Left lung (tissue), 10 donors: Measurements from ENCODE around the gene DIP2C. TPM values are rescaled to one million over a fixed set of nuclear protein-coding genes. Genes with fewer than 3 reads are reported as not detected.

Source experiments
- ATAC-seq: fragments of 200-7000 bp; cut with Tn5 transposase; one replicate; pipeline ENCODE4 v1.9.1; 2020; ENCODE audit warnings: moderate library complexity
- DNase-seq, 4 donors: peaks; one replicate each; pipeline ENCODE4 v3.0.0-alpha.2; 2013 to 2020
- H3K27ac ChIP-seq, 2 donors: fragments of 200-600 bp; sonication (generic) in 1 of 2; one replicate each; pipeline versions ENCODE4 v1.5.0 to v1.8.0; 2020 to 2021
- H3K27me3 ChIP-seq, 2 donors: fragments of 200-600 bp; sonication (generic) in 1 of 2; one replicate each; pipeline versions ENCODE4 v1.5.0 to v1.8.0; 2020 to 2021
- H3K36me3 ChIP-seq, 2 donors: fragments of 200-600 bp; sonication (generic) in 1 of 2; one replicate each; pipeline versions ENCODE4 v1.5.0 to v1.8.0; 2020 to 2021
- H3K4me1 ChIP-seq, 2 donors: fragments of 200-600 bp; one replicate each; pipeline ENCODE4 v1.8.0; 2021
- H3K4me3 ChIP-seq, 2 donors: fragments of 200-600 bp; sonication (generic) in 1 of 2; one replicate each; pipeline versions ENCODE4 v1.5.0 to v1.8.0; 2020 to 2021; ENCODE audit warnings: mild to moderate bottlenecking in 1 of 2
- H3K9me3 ChIP-seq, 2 donors: fragments of 200-600 bp; sonication (generic) in 1 of 2; one replicate each; pipeline versions ENCODE4 v1.5.0 to v1.8.0; 2020 to 2021
- intact Hi-C, 2 donors: fragments of 100-400 bp; cut with DNase I; formaldehyde crosslinking; loops; one replicate each; pipeline versions ENCODE4 v1.11.2 to v1.14.2; 2022
- polyA plus RNA-seq, 6 donors: library from polyadenylated mRNA; unstranded; fragments of 120-200 nt; gene quantifications; one replicate each; pipeline ENCODE4 v1.2.1, GENCODE V29; 2013; ENCODE audit not compliant: insufficient read length in 6 of 6
- total RNA-seq, 2 donors: library from RNA; stranded (reverse); fragmentation: NEBNext Ultra II Directional; extraction: Animal tissue kit (Norgen Biotek cat#: 25700); gene quantifications; one replicate each; pipeline ENCODE4 v1.2.1, GENCODE V29; 2021
- TF ChIP-seq, protein P1 (sequence below), 2 donors: fragments of 200-600 bp; sonication (generic) in 1 of 2; IDR thresholded peaks; one replicate each; pipeline versions ENCODE4 v1.5.0 to v1.8.0; 2021; ENCODE audit warnings: antibody characterized with exemption in 2 of 2
- donor health status: DM: no; HTN: yes; CAD: no.
- donor health status: DM: no; HTN: no; CAD: no.

The DIP2C gene
- total and polyA plus RNA-seq, 8 donors, result 10.5 to 22.5 (median 19.5) TPM

- TF ChIP-seq, protein P1, sequence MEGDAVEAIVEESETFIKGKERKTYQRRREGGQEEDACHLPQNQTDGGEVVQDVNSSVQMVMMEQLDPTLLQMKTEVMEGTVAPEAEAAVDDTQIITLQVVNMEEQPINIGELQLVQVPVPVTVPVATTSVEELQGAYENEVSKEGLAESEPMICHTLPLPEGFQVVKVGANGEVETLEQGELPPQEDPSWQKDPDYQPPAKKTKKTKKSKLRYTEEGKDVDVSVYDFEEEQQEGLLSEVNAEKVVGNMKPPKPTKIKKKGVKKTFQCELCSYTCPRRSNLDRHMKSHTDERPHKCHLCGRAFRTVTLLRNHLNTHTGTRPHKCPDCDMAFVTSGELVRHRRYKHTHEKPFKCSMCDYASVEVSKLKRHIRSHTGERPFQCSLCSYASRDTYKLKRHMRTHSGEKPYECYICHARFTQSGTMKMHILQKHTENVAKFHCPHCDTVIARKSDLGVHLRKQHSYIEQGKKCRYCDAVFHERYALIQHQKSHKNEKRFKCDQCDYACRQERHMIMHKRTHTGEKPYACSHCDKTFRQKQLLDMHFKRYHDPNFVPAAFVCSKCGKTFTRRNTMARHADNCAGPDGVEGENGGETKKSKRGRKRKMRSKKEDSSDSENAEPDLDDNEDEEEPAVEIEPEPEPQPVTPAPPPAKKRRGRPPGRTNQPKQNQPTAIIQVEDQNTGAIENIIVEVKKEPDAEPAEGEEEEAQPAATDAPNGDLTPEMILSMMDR (IDR thresholded peaks at IDR 0.05), result no peak
- H3K27me3 ChIP-seq, result no peaks in the 10 kb centered on the region
- no peaks in the 10 kb centered on the region for H3K9me3 ChIP-seq
- no peaks in the 10 kb centered on the region for H3K36me3 ChIP-seq
- no peak overlapping the region for H3K4me3 ChIP-seq
- H3K27ac ChIP-seq, result no peak overlapping the region
- ATAC-seq (no peak), DNase-seq (no peak)
- intact Hi-C loops, result no loop called here
- H3K4me1 ChIP-seq, result peaks cover 0 to 9% of the 10 kb centered on the region in 2 donors
These were observed 113.4 kb downstream of the DIP2C start for GRCh38 chr10:576130-576465.

- no peak overlapping the region for H3K4me3 ChIP-seq
- no peak for DNase-seq
- H3K27me3 ChIP-seq, result no peaks in the 10 kb centered on the region
- TF ChIP-seq, protein P1 (IDR thresholded peaks at IDR 0.05), result no peak
- H3K9me3 ChIP-seq, result no peaks in the 10 kb centered on the region
- H3K36me3 ChIP-seq, result no peaks in the 10 kb centered on the region
- ATAC-seq, result peak; percentile 25
- intact Hi-C loops, result no loop called here
- H3K27ac ChIP-seq, result no peak overlapping the region
- peaks cover 0 to 3% of the 10 kb centered on the region in 2 donors for H3K4me1 ChIP-seq
These were observed 113.9 kb downstream of the DIP2C start for GRCh38 chr10:575402-576129.

- TF ChIP-seq, protein P1 (IDR thresholded peaks at IDR 0.05), result no peak
- Histone ChIP-seq H3K4me1 (no peaks in the 10 kb centered on the region), H3K27ac (no peak overlapping the region), H3K9me3 (peaks cover 0 to 5% of the 10 kb centered on the region in 2 donors), H3K27me3 (no peaks in the 10 kb centered on the region), H3K4me3 (no peak overlapping the region), H3K36me3 (no peaks in the 10 kb centered on the region)
- ATAC-seq (no peak), DNase-seq (no peak)
- intact Hi-C loops, result no loop called here
These were observed 116.8 kb downstream of the DIP2C start for GRCh38 chr10:572696-573095.

- peak in 2 of 4 donors; percentile 23 to 49 for DNase-seq
- ATAC-seq, result peak; percentile 34
- intact Hi-C loops, result no loop called here
- H3K9me3 ChIP-seq, result peaks cover 0 to 5% of the 10 kb centered on the region in 2 donors
- H3K4me1 ChIP-seq, result no peaks in the 10 kb centered on the region
- H3K36me3 ChIP-seq, result no peaks in the 10 kb centered on the region
- H3K4me3 ChIP-seq, result no peak overlapping the region
- no peaks in the 10 kb centered on the region for H3K27me3 ChIP-seq
- TF ChIP-seq, protein P1 (IDR thresholded peaks at IDR 0.05), result no peak
- no peak overlapping the region for H3K27ac ChIP-seq
These were observed 117.6 kb downstream of the DIP2C start for GRCh38 chr10:571688-572451.

DNA sequence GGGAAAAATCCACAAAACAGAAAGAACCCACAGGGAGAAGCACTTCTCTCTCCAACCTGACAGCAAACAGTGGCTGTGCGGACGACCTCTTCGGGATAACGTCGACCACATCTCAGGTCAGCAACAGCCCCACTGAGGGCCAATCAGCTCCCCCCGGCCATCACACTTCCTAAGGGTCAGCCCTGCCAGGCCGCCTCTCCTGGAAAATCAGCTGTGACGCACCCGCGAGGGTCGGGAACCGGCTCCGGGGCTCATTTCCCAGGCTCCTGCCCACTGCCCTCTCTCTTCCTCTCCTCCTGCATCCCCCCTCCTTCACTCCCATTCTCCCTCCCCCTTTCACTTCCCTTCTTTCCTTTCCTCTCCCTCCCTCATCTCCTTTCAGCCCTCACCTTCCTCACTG lies 118.3 kb downstream of the DIP2C start:
- H3K9me3 ChIP-seq, result peaks cover 0 to 5% of the 10 kb centered on the region in 2 donors
- TF ChIP-seq, protein P1 (IDR thresholded peaks at IDR 0.05), result no peak
- no peak overlapping the region for H3K27ac ChIP-seq
- no peak overlapping the region for H3K4me3 ChIP-seq
- no peak for DNase-seq
- intact Hi-C loops, result no loop called here
- H3K4me1 ChIP-seq, result no peaks in the 10 kb centered on the region
- no peaks in the 10 kb centered on the region for H3K36me3 ChIP-seq
- no peak for ATAC-seq
- no peaks in the 10 kb centered on the region for H3K27me3 ChIP-seq
